ENCODE results near the gene FLT1.

FLT1 gene

DNA sequence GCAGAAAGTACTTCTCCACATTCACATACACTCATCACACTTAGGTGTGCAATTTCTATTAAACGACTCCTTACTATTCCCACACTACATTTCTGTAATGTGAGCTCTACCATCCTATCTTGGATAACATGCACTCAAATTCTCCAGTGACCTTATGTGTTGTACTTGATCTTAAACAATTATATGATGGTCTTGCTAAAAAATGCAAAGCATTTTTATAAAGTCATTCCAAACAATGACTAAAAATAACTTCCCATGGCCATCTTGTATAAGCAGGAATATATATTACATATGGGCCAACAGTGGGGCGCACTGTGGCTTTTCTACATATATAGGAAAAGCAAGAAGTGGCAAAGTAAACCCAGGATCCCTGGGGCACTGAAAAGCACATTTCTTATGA is 155.5 kb downstream of the FLT1 start:
- peak; percentile 14 for DNase-seq (ENCODE audit: low read depth)

DNA sequence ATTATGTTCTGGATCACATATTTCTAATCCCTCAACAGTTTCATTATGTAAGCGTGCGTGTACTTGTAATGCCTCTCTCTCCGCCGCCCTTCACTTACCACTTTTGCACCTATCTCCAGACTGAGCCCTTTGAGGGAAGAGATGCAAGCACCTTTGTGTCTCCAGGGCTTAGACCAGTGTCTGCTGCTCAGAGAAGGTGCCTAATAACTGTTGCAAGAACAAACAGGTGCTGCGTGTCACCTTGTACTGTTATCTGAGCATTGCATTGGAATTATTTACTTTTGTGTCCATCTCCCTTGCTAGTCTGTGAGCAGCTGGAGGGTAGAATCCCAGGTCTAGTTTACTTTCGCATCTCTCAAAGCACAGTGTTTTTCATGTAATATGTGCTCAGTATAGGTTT is 156.2 kb downstream of the FLT1 start:
- DNase-seq (ENCODE audit: low read depth), result no peak

GRCh38 chr13:28338006-28338574 is 156.8 kb downstream of the FLT1 start:
- DNase-seq (ENCODE audit: low read depth), result no peak

DNA sequence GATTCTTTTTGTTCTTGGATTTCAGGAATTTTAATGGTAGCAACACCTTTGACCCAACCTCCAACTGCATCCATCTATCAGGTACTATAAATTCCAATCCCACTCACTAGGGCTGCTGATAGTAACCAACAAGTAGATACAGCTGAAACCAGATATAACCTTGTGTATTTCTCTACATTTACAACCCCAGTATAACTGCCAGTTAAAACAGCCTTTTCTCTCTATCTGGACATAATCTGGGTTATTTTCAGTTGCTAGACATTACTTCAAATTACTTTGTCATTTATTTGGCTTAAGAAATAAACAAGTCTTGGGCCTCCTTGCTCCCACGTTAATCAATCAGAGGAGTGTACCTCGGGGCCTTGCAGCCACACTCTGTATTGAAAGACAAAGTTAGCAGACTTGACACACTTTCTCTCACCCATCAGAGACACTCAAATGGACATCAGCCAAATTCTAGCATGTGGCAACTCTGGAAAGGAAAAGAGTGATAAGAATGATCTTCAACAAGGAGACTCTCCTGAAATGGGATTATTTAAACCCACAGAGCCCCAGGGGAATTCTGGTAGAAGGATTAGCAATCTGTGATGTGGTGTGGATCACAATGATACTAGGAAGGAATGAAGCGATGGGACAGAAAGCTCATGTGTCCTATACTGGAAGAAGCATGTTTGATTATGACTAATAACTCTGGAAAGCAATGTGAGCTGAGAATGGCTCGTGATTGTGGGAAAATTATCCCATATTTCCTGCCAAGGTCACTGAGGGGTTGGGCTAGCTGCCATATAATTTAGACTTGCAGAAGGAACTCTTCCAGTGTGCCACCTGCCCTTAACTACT is 157.5 kb downstream of the FLT1 start:
- DNase-seq (ENCODE audit: low read depth), result peak; percentile 40

- no peak for DNase-seq (ENCODE audit: low read depth)
Observed at GRCh38 chr13:28336193-28336657, 158.7 kb downstream of the FLT1 start.

GRCh38 chr13:28333204-28333881 is 161.6 kb downstream of the FLT1 start:
- no peak for DNase-seq (ENCODE audit: low read depth)

DNA sequence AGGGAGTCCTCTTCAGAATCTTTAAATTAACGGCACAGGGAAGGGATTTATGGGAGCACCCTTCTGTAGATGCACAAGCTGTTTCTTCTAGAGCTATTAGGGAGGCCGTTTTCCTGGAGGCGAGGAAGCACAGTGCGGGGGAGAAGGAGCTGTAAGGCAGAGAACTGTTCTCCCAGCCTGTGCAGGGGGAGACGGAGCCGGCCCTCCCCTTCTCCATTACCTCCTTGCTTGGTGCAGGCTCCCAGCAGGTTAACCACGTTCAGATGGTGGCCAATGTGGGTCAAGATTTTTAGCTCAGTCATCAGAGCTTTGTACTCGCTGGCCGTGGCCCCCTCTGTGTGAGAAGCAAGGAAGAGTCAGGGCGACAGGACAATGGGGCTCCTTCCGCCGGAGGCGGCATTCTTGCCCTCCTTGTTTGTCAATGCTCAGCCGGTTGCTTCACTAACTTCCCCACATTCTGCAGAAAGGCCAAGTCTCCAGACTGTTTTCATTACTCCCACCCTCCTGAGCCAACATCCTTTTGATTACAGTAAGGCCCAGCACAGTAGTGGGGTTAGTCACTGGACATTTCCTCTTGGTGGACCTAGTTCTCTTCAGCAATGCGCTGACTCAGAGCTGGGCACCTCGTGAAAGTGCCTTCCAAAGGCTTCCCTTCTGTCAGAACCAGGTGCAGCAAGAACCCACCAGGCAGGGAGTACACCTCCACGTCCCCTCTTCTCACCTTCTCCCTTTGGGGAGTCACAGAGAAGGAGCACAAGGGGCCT is 165.4 kb downstream of the FLT1 start:
- DNase-seq (ENCODE audit: low read depth), result peak; percentile 70

- no peak for DNase-seq (ENCODE audit: low read depth)
Observed at GRCh38 chr13:28328271-28328607, 166.7 kb downstream of the FLT1 start.

GRCh38 chr13:28327373-28328270 is 167.3 kb downstream of the FLT1 start:
- no peak for DNase-seq (ENCODE audit: low read depth)

GRCh38 chr13:28326056-28326455 is 168.9 kb downstream of the FLT1 start:
- DNase-seq (ENCODE audit: low read depth), result no peak

DNA sequence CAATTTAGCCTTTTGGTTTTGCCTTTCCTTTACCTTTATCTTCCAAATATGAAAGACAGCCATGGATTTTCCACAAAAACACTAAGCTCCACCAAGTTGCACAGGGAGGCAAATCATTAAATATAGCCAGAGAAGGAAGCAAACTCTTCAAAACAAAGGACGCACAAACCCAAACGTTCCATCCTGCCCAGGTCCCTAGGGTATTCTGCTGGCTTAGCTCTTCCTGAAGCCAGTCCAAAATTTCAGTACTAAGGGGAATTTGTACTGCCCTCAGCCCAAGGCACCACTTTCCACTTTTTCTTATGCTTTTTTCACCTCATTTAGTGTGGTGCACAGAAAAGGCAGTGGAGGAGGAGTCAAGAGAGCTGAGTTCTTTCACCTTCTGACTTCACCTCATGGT is 169.9 kb downstream of the FLT1 start:
- no peak for DNase-seq (ENCODE audit: low read depth)

GRCh38 chr13:28324181-28324789 is 170.6 kb downstream of the FLT1 start:
- DNase-seq (ENCODE audit: low read depth), result no peak

DNA sequence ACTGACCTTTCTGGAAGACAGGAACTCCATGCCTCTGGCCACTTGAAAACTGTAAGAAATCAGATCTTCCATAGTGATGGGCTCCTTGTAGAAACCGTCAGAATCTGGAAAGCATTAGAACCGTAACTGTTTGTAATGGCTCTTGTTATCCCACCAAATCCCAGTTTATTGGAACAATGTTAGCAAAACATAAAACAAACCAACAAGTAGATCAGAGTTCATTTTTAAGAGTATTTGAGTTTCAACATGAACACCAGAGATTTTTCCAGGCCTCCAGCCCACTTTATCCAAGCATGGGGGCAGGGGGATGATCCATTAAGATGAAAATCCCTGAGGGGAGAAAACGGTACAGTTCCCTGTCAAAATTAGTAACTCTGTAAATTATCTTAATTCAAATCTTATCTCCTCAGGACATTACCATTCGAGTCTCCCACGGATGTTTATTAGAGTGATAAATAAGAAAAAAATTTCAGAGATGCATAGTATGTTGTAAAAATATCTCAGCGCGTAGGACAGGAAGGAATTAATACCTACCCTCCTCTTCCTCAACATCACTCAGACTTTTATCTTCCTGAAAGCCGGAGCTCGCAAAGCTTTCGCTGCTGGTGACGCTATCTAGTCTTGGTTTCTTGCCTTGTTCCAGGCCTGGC is 172.5 kb downstream of the FLT1 start:
- no peak for DNase-seq (ENCODE audit: low read depth)

DNA sequence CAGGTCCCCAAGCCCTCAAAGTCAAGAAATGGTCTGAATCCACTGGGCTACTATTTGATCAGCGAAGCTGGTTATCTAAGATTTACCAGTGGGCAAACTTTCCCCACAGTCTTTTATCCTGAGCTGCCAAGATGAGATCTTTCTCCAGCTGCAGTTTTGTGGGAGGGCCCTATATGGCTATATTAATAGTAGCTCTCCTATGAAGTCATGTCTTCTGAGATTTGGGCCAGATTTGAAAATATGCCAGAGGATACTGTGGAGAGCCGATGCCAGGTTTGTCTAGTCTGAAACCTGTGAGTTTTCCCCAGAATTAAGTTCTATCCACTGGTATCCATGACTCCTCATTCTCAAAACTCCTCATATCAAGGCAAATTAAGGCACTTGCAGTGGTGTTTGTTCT is 173.2 kb downstream of the FLT1 start:
- no peak for DNase-seq (ENCODE audit: low read depth)

GRCh38 chr13:28320884-28321574 is 173.9 kb downstream of the FLT1 start:
- DNase-seq (ENCODE audit: low read depth), result no peak

- DNase-seq (ENCODE audit: low read depth), result no peak
Observed at GRCh38 chr13:28320209-28320608, 174.7 kb downstream of the FLT1 start.

- no peak for DNase-seq (ENCODE audit: low read depth)
Observed at GRCh38 chr13:28319528-28319927, 175.4 kb downstream of the FLT1 start.

DNA sequence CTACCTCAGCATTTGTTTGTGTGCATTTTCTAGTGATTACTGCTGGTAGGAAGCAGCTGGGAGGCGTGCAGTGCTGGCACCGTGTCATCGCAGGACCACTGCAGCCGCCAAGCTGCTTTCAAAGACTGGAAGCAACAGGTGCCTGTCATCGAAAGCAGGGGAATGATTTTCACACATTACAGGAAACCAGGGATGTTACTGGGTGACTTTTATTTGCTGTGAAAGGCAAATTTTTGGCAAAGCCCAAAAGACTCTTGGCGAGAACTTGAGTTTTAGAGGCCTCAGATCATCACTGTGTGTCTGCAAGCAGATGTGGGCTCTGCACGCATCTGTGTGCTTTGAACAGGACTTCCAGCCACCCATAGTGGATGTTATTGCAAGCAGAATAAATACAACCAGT is 176.4 kb downstream of the FLT1 start:
- no peak for DNase-seq (ENCODE audit: low read depth)

DNA sequence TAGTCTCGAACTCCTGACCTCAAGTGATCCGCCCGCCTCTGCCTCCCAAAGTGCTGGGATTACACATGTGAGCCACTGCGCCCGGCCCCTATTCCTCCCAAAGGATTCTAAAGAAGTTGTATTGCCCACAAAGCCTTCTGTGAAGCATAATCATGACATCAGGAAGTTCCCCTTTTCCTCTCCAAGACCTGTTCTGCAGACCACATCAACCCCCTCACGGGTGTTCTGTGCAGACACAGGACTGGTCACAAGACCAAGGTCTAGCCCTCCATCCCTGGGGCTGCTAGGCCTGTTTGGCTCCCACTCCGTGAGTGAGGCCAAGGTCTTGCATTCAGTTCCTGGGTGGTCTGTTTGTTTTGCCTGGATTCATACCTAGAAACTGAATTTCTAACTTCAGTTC is 178.1 kb downstream of the FLT1 start:
- DNase-seq (ENCODE audit: low read depth), result no peak

- DNase-seq (ENCODE audit: low read depth), result no peak
Observed at GRCh38 chr13:28316129-28316528, 178.8 kb downstream of the FLT1 start.

All from HS-5 (cell line).